Body of pancreas (tissue), 4 donors: ENCODE data around the gene PHKB. TPM values are rescaled to one million over a fixed set of nuclear protein-coding genes. Genes with fewer than 3 reads are reported as not detected.

Experiments
- ATAC-seq: fragments of 150-250 bp; one replicate; pipeline ENCODE4 v1.9.1; 2016
- DNase-seq, 4 donors: peaks; one replicate each; pipeline ENCODE4 v3.0.0-alpha.2; 2019
- H3K27ac ChIP-seq, 4 donors: fragments of 200-600 bp; sonication (generic); 1 replicate in 3 of 4; 2 replicates in 1 of 4; pipeline versions ENCODE4 v1.5.1 to v1.6.1; 2016 to 2019; ENCODE audit warnings: mild to moderate bottlenecking in 1 of 4, mixed read lengths in 1 of 4, moderate library complexity in 1 of 4
- H3K27me3 ChIP-seq, 2 donors: fragments of 200-600 bp; sonication (generic); one replicate each; pipeline ENCODE4 v1.6.0; 2016; ENCODE audit warnings: mild to moderate bottlenecking in 1 of 2
- H3K36me3 ChIP-seq, 2 donors: fragments of 200-600 bp; sonication (generic); replicated peaks in 1 of 2; 2 replicates each; pipeline ENCODE4 v1.5.1; 2016; ENCODE audit warnings: low read depth in 2 of 2; ENCODE audit not compliant: insufficient read depth in 1 of 2
- H3K4me1 ChIP-seq: fragments of 200-600 bp; sonication (generic); one replicate; pipeline ENCODE4 v1.6.0; 2016
- H3K4me3 ChIP-seq, 2 donors: fragments of 200-600 bp; sonication (generic); 1 replicate in 1 of 2; 2 replicates in 1 of 2; pipeline ENCODE4 v1.5.1; 2016 to 2019
- H3K9me3 ChIP-seq, 3 donors: fragments of 200-600 bp; sonication (generic); 1 replicate in 2 of 3; 2 replicates in 1 of 3; pipeline ENCODE4 v1.5.1; 2016
- CTCF ChIP-seq, 7 experiments: fragments of 450-650 bp in 4 of 7; fragments of 200-600 bp in 3 of 7; sonication (generic) in 3 of 7; IDR thresholded peaks; one replicate each; pipeline ENCODE4 v1.5.1; 2016 to 2019; ENCODE audit warnings: antibody characterized with exemption in 7 of 7
- POLR2A ChIP-seq, 3 donors: fragments of 450-650 bp; IDR thresholded peaks; one replicate each; pipeline ENCODE4 v1.6.1; 2016; ENCODE audit warnings: antibody characterized with exemption in 3 of 3, mild to moderate bottlenecking in 2 of 3
- WGBS, 2 donors: methylation state at CpG; one replicate each; pipeline ENCODE4 v1.1.5; 2017; 5-methylcytosine and 5-hydroxymethylcytosine counted together
- intact Hi-C: fragments of 100-400 bp; cut with DNase I; formaldehyde crosslinking; loops from one replicate; pipeline ENCODE4 v1.15.1; 2023
- total RNA-seq, 2 donors: library from RNA; depleted of rRNA; stranded (reverse); fragments of >200 nt; gene quantifications; one replicate each; pipeline ENCODE4 v1.1.0, GENCODE V29; 2016

The PHKB gene
- total RNA-seq, 2 donors from 2014 or later: 41.5 to 72.5 TPM

DNA sequence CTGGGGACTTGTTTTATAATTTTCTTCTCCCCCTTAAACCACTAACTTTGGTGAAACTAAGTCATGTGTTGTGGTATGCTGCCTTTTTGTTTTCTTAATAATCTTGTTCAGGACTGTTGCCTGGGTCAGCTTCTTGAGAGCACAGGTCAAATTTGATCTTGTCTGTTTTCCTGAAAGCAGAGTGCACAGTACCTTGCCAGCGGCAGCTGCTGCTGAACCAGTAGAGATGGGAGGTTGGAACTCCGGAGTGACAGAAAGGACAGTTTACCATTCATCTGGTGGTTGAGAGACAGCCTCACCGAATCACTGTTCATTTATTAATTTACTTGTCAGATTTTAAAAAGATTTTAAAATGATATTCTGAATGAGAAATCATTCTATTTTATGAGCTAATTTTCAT, 125.0 kb downstream of the PHKB start:
- intact Hi-C loops: no loop called here
- no peak overlapping the region for H3K27ac ChIP-seq
- 87 to 92% methylated on average over 3 of the region's 3 CpGs for WGBS, 2 donors
- no peaks in the 10 kb centered on the region for H3K4me1 ChIP-seq
- H3K4me3 ChIP-seq: no peak overlapping the region
- ATAC-seq (no peak), DNase-seq (no peak)
- peaks cover 0 to 3% of the 10 kb centered on the region in 2 donors for H3K36me3 ChIP-seq
- H3K27me3 ChIP-seq: no peaks in the 10 kb centered on the region
- TF ChIP-seq POLR2A (IDR thresholded peaks at IDR 0.05) (no peak), CTCF (IDR thresholded peaks at IDR 0.05) (no peak)
- no peaks in the 10 kb centered on the region for H3K9me3 ChIP-seq

DNA sequence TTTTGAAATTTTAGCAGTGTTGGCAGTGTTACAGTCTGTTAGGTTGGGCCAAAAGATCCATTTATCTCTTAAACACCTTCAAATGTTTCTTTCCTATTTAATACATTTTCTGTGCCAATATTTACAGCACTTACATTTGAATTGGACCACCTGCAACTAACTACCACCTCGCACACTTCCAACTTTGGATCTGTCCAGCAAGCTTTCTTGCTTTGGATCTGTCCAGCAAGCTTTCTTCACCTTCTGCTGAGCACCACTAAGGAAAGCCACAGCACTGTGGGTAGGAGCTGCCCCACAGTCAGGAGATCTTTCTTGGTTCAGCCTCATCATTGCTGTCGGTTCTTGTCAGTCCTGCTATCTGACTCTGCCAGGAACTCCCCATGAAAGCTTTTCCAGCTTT, 129.3 kb downstream of the PHKB start:
- H3K4me3 ChIP-seq: no peak overlapping the region
- H3K27ac ChIP-seq: no peak overlapping the region
- no peak for DNase-seq
- H3K27me3 ChIP-seq: no peaks in the 10 kb centered on the region
- TF ChIP-seq CTCF (IDR thresholded peaks at IDR 0.05) (no peak), POLR2A (IDR thresholded peaks at IDR 0.05) (no peak)
- WGBS, 2 donors: 94 to 97% methylated on average over 2 of the region's 2 CpGs
- peaks cover 0 to 12% of the 10 kb centered on the region in 2 donors for H3K36me3 ChIP-seq
- intact Hi-C loops: no loop called here
- no peak for ATAC-seq
- H3K4me1 ChIP-seq: no peaks in the 10 kb centered on the region
- no peaks in the 10 kb centered on the region for H3K9me3 ChIP-seq

DNA sequence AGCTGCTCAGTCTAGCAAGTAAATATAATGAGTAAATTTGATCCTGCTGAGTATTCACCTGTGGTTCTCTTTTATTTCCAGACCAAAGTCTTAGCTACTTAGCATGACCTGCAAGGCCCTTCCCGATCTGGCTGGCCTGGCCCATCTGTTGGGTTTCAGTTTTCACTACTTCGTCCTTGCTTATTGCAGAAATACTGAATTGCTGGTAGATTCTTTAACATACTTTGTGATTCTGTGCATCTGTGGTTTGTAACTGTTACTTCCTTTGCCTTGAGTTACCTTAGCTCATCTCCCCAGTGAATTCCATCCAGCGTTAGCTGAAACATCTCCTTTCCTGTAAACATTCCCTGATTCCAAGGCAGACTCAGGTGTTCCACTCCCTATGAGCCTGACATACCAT, 131.1 kb downstream of the PHKB start:
- no peak for DNase-seq
- Histone ChIP-seq H3K36me3 (peaks cover 0 to 12% of the 10 kb centered on the region in 2 donors), H3K4me1 (no peaks in the 10 kb centered on the region), H3K27ac (no peak overlapping the region), H3K4me3 (no peak overlapping the region), H3K27me3 (no peaks in the 10 kb centered on the region), H3K9me3 (no peaks in the 10 kb centered on the region)
- intact Hi-C loops: no loop called here
- no peak for ATAC-seq
- no peak for TF ChIP-seq CTCF (IDR thresholded peaks at IDR 0.05)
- TF ChIP-seq POLR2A (IDR thresholded peaks at IDR 0.05): no peak
- WGBS, 2 donors: 85% methylated on average over 3 of the region's 3 CpGs

DNA sequence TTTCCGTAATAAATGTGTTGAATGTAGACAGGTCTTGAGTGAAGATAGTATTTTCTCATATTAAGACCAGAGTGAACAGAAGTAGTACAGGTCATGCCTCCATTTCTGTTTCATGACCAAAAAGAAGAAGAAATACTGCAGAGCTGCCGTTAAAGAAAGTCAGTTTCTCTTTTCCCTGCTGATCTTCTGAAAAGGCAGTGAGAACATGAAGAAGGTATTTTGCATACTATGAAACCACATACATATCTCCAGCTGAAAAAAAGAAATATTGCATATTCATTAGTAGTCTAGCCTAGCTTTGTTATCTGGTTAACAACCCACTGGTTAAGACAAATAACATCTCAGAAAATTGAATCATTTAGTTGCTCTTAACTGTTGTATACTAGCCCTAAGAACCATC, 138.4 kb downstream of the PHKB start:
- no peak overlapping the region for H3K4me3 ChIP-seq
- no peak overlapping the region for H3K27ac ChIP-seq
- intact Hi-C loops: no loop called here
- H3K36me3 ChIP-seq: peaks cover 0 to 2% of the 10 kb centered on the region in 2 donors
- ATAC-seq (no peak), DNase-seq (no peak)
- no peak for TF ChIP-seq POLR2A (IDR thresholded peaks at IDR 0.05)
- no peak for TF ChIP-seq CTCF (IDR thresholded peaks at IDR 0.05)
- no peaks in the 10 kb centered on the region for H3K4me1 ChIP-seq
- no peaks in the 10 kb centered on the region for H3K9me3 ChIP-seq
- 89 to 96% methylated on average over 2 of the region's 2 CpGs for WGBS, 2 donors
- H3K27me3 ChIP-seq: no peaks in the 10 kb centered on the region

- H3K27me3 ChIP-seq: no peaks in the 10 kb centered on the region
- H3K4me3 ChIP-seq: no peak overlapping the region
- peaks cover 0 to 2% of the 10 kb centered on the region in 2 donors for H3K36me3 ChIP-seq
- H3K9me3 ChIP-seq: no peaks in the 10 kb centered on the region
- H3K27ac ChIP-seq: no peak overlapping the region
- WGBS, 2 donors: 96 to 98% methylated on average over 6 of the region's 6 CpGs
- ATAC-seq (no peak), DNase-seq (no peak)
- no peak for TF ChIP-seq POLR2A (IDR thresholded peaks at IDR 0.05)
- no peak for TF ChIP-seq CTCF (IDR thresholded peaks at IDR 0.05)
- no peaks in the 10 kb centered on the region for H3K4me1 ChIP-seq
- intact Hi-C loops: no loop called here
Measured at GRCh38 chr16:47600376-47600775, 139.2 kb downstream of the PHKB start.
